Epithelial cell of proximal tubule (primary cell): ENCODE data around the gene BCAN. TPM values are rescaled to one million over a fixed set of nuclear protein-coding genes. Genes with fewer than 3 reads are reported as not detected.
"Not testable (repeated sequence)": the region's sequence is repeated elsewhere in the genome, so short reads cannot be mapped to it uniquely, and the experiment has no call there.

Experiments used
- DNase-seq: peaks from one replicate; pipeline ENCODE4 v3.0.0-alpha.2; 2011; ENCODE audit warnings: low read depth
- H3K4me3 ChIP-seq: 2 replicates; pipeline ENCODE4 v1.5.1; 2011; ENCODE audit warnings: low read depth, mild to moderate bottlenecking, low read length
- CTCF ChIP-seq: conservative IDR thresholded peaks from 2 replicates; pipeline ENCODE4 v1.5.1; 2012; ENCODE audit warnings: low read depth, mild to moderate bottlenecking, low read length
- total RNA-seq: library from RNA; depleted of rRNA; stranded (reverse); fragments of >200 nt; gene quantifications from 2 replicates; pipeline ENCODE4 v1.2.3, GENCODE V29; 2015

BCAN gene
- total RNA-seq, 1 donor from 2014 or later: not detected

GRCh38 chr1:156601892-156602291, 40.0 kb upstream of the BCAN start:
- peak overlapping the region; percentile 65 for H3K4me3 ChIP-seq
- no peak for TF ChIP-seq CTCF
- no peak for DNase-seq

- peak; percentile 59 for TF ChIP-seq CTCF
- no peak for DNase-seq
- no peak overlapping the region for H3K4me3 ChIP-seq
Observed at GRCh38 chr1:156602557-156602993, 39.3 kb upstream of the BCAN start.

- H3K4me3 ChIP-seq, DNase-seq: not testable (repeated sequence)
Observed at GRCh38 chr1:156607344-156607743, 34.6 kb upstream of the BCAN start.

DNA sequence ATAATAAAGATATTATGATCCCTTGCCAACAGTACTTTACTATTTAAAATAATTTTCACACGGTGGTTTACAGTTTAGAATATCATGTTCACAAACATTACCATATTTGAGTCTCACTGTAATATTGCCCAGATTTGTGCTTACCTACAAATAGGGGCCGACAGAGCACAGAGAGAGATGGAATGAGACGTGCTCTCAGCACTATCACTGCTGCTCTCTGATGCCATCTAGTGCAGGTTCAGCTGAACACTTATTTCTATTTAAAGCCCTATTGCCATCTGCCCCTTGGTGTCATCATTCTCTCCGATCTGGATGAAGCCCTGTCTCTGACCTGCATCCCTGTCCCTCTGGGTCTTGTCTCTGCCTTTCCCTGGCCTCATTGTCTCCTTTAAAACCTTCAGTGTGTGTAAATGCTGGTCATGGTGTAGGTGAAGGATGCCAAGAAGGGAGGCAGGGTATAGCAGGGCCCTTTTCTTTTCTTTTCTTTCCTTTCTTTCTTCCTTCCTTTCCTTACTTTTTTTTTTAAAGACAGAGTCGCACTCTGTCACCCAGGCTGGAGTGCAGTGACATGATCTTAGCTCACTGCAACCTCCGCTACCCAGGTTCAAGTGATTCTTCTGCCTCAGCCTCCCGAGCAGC, 33.8 kb upstream of the BCAN start:
- DNase-seq: no peak
- peak; percentile 86 for TF ChIP-seq CTCF
- no peak overlapping the region for H3K4me3 ChIP-seq

- peak; percentile 75 for TF ChIP-seq CTCF
- no peak for DNase-seq
- H3K4me3 ChIP-seq: no peak overlapping the region
Observed at GRCh38 chr1:156608981-156609380, 32.9 kb upstream of the BCAN start.

- DNase-seq, H3K4me3 ChIP-seq: not testable (repeated sequence)
Observed at GRCh38 chr1:156610072-156610471, 31.8 kb upstream of the BCAN start.

- H3K4me3 ChIP-seq: no peak overlapping the region
- no peak for DNase-seq
- no peak for TF ChIP-seq CTCF
Observed at GRCh38 chr1:156612666-156613065, 29.3 kb upstream of the BCAN start.

- no peak for DNase-seq
- no peak overlapping the region for H3K4me3 ChIP-seq
- no peak for TF ChIP-seq CTCF
Observed at GRCh38 chr1:156615946-156616345, 26.0 kb upstream of the BCAN start.
